Measurements from ENCODE around the gene SLC44A3. TPM values are rescaled to one million over a fixed set of nuclear protein-coding genes. Genes with fewer than 3 reads are reported as not detected.

The SLC44A3 gene
- total and polyA plus RNA-seq, 2 of the 13 experiments (the other 11 are each of a cell fraction or from before 2014, with no cell fraction given), result 6.8 to 14.1 TPM

DNA sequence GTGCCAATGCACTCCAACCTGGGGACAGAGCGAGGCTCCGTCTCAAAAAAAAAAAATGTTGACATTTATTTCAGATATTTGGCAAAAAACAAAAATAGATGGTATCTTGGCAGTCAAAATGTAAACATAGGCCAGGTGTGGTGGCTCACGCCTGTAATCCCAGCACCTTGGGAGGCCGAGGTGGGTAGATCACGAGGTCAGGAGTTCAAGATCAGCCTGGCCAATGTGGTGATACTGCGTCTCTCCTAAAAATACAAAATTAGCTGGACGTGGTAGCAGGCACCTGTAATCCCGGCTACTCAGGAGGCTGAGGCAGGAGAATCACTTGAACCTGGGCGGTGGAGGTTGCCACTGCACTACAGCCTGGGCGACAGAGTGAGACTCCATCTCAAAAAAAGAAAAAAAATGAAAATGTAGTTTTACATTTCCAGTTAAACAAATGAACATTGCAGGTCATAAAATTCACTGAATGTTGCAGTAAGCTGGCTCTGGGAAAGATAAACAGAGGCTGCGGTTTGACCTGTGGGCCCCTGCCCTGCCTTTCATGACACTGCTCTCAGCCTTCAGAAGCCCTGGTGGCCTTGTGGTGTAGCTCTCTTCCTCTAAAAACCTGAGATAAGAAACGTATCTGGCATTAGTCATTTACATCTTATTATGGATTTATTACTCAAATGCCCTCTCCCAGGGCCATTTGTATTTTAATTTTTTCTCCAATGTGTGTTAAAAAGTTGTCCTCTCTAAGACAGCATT lies 12.2 kb upstream of the SLC44A3 start (continued):
- TF ChIP-seq EHMT2 (IDR thresholded peaks at IDR 0.05; ENCODE audit: borderline replicate concordance, low read depth, low read length), result no peak
- 0 out of 2 replicates have a peak, but pooled peaks have one; percentile 46 for TF ChIP-seq ISL2 (CRISPR knock-in tag; IDR thresholded peaks at IDR 0.05)
- no peak for TF ChIP-seq ELF1 (CRISPR knock-in tag; IDR thresholded peaks at IDR 0.05)
- TF ChIP-seq ZKSCAN1 (IDR thresholded peaks at IDR 0.05; ENCODE audit: low read length), result no peak
- no peak for TF ChIP-seq ZNF101 (CRISPR knock-in tag; IDR thresholded peaks at IDR 0.05; ENCODE audit: borderline replicate concordance, low read depth)
- TF ChIP-seq ZNF510 (CRISPR knock-in tag; IDR thresholded peaks at IDR 0.05; ENCODE audit: low read depth), result no peak
- TF ChIP-seq, protein P1, sequence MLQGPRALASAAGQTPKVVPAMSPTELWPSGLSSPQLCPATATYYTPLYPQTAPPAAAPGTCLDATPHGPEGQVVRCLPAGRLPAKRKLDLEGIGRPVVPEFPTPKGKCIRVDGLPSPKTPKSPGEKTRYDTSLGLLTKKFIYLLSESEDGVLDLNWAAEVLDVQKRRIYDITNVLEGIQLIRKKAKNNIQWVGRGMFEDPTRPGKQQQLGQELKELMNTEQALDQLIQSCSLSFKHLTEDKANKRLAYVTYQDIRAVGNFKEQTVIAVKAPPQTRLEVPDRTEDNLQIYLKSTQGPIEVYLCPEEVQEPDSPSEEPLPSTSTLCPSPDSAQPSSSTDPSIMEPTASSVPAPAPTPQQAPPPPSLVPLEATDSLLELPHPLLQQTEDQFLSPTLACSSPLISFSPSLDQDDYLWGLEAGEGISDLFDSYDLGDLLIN (CRISPR knock-in tag; IDR thresholded peaks at IDR 0.05; ENCODE audit: borderline replicate concordance), result no peak
- no peak for TF ChIP-seq SETDB1 (CRISPR knock-in tag; IDR thresholded peaks at IDR 0.05; ENCODE audit: borderline replicate concordance)
- TF ChIP-seq MED8 (CRISPR knock-in tag; IDR thresholded peaks at IDR 0.05; ENCODE audit: insufficient replicate concordance), result no peak
- no peak for TF ChIP-seq CBX2 (IDR thresholded peaks at IDR 0.05; ENCODE audit: low read depth, low read length)
- TF ChIP-seq CBX2 (CRISPR knock-in tag; IDR thresholded peaks at IDR 0.05; ENCODE audit: low read depth), result no peak
- TF ChIP-seq, protein P2, sequence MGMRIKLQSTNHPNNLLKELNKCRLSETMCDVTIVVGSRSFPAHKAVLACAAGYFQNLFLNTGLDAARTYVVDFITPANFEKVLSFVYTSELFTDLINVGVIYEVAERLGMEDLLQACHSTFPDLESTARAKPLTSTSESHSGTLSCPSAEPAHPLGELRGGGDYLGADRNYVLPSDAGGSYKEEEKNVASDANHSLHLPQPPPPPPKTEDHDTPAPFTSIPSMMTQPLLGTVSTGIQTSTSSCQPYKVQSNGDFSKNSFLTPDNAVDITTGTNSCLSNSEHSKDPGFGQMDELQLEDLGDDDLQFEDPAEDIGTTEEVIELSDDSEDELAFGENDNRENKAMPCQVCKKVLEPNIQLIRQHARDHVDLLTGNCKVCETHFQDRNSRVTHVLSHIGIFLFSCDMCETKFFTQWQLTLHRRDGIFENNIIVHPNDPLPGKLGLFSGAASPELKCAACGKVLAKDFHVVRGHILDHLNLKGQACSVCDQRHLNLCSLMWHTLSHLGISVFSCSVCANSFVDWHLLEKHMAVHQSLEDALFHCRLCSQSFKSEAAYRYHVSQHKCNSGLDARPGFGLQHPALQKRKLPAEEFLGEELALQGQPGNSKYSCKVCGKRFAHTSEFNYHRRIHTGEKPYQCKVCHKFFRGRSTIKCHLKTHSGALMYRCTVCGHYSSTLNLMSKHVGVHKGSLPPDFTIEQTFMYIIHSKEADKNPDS (CRISPR knock-in tag; IDR thresholded peaks at IDR 0.05), result no peak
- no peak for TF ChIP-seq RBFOX2 (IDR thresholded peaks at IDR 0.05; ENCODE audit: low read depth, low read length)
- TF ChIP-seq ZEB1 (IDR thresholded peaks at IDR 0.05; ENCODE audit: insufficient replicate concordance, low read depth), result no peak
- TF ChIP-seq MIXL1 (CRISPR knock-in tag; IDR thresholded peaks at IDR 0.05), result no peak
- no peak for TF ChIP-seq ZNF660 (CRISPR knock-in tag; IDR thresholded peaks at IDR 0.05; ENCODE audit: borderline replicate concordance, low read depth)
- TF ChIP-seq ZSCAN20 (CRISPR knock-in tag; IDR thresholded peaks at IDR 0.05; ENCODE audit: borderline replicate concordance), result no peak
- TF ChIP-seq, protein P3, sequence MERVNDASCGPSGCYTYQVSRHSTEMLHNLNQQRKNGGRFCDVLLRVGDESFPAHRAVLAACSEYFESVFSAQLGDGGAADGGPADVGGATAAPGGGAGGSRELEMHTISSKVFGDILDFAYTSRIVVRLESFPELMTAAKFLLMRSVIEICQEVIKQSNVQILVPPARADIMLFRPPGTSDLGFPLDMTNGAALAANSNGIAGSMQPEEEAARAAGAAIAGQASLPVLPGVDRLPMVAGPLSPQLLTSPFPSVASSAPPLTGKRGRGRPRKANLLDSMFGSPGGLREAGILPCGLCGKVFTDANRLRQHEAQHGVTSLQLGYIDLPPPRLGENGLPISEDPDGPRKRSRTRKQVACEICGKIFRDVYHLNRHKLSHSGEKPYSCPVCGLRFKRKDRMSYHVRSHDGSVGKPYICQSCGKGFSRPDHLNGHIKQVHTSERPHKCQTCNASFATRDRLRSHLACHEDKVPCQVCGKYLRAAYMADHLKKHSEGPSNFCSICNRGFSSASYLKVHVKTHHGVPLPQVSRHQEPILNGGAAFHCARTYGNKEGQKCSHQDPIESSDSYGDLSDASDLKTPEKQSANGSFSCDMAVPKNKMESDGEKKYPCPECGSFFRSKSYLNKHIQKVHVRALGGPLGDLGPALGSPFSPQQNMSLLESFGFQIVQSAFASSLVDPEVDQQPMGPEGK (CRISPR knock-in tag; IDR thresholded peaks at IDR 0.05), result peak; percentile 28; the same call in 1 of the 2 replicates
- TF ChIP-seq ELF3 (CRISPR knock-in tag; IDR thresholded peaks at IDR 0.05), result 0 out of 2 replicates have a peak, but pooled peaks have one; percentile 22
- no peak; the same call in 1 of the 2 replicates for TF ChIP-seq FOXK1 (CRISPR knock-in tag; IDR thresholded peaks at IDR 0.05; ENCODE audit: borderline replicate concordance, low read depth)
- no peak for TF ChIP-seq NR3C1 (CRISPR knock-in tag; IDR thresholded peaks at IDR 0.05)
- no peak for TF ChIP-seq CEBPB (IDR thresholded peaks at IDR 0.05; ENCODE audit: borderline replicate concordance, low read depth, low read length)

Measured in HepG2 (cell line).